ENCODE results near the gene HSD17B4.

HSD17B4 gene

DNA sequence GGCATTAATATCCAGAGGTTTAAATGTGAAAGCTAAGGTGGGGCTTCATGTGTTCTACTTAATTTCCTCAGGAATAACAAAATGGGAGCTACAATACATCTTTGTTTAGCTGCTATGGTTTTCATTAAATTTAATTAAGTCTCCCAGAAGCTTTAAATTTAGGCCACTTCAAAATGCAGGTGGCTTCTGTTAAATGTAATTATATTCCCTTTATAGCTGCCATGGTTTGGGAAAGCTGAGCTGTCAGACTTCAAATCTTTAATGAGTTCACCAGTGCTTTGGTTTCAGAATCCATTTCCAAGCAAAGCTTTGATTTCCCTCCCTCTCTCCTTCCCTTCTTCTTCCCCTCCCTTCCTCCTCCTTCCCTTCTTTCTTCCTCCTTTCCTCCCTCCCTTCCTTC lies 118.6 kb downstream of the HSD17B4 start:
- no peak overlapping the region for H3K27ac ChIP-seq (ENCODE audit: low read length)
- no peaks in the 10 kb centered on the region for H3K9me3 ChIP-seq (ENCODE audit: insufficient read depth, low read length, severe bottlenecking)
- H3K9ac ChIP-seq (ENCODE audit: low read depth, low read length), result no peak overlapping the region
- no peak for DNase-seq
- no peaks in the 10 kb centered on the region for H4K20me1 ChIP-seq (ENCODE audit: insufficient read depth, low read length)
- no peaks in the 10 kb centered on the region for H3K4me1 ChIP-seq (ENCODE audit: insufficient read depth, low read length)
- H3K4me3 ChIP-seq (ENCODE audit: low read depth in 1 of 2, low read length in 2 of 2), result no peak overlapping the region
- no peaks in the 10 kb centered on the region for H3K79me2 ChIP-seq (ENCODE audit: insufficient read depth, low read length)
- H3K27me3 ChIP-seq (ENCODE audit: insufficient read depth, low read length, poor library complexity), result no peaks in the 10 kb centered on the region
- no peak overlapping the region for H3K4me2 ChIP-seq (ENCODE audit: insufficient read depth, low read length)
- TF ChIP-seq EZH2 (IDR thresholded peaks at IDR 0.05; ENCODE audit: borderline replicate concordance, low read depth, low read length, severe bottlenecking), result no peak
- TF ChIP-seq, protein P1, sequence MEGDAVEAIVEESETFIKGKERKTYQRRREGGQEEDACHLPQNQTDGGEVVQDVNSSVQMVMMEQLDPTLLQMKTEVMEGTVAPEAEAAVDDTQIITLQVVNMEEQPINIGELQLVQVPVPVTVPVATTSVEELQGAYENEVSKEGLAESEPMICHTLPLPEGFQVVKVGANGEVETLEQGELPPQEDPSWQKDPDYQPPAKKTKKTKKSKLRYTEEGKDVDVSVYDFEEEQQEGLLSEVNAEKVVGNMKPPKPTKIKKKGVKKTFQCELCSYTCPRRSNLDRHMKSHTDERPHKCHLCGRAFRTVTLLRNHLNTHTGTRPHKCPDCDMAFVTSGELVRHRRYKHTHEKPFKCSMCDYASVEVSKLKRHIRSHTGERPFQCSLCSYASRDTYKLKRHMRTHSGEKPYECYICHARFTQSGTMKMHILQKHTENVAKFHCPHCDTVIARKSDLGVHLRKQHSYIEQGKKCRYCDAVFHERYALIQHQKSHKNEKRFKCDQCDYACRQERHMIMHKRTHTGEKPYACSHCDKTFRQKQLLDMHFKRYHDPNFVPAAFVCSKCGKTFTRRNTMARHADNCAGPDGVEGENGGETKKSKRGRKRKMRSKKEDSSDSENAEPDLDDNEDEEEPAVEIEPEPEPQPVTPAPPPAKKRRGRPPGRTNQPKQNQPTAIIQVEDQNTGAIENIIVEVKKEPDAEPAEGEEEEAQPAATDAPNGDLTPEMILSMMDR (IDR thresholded peaks at IDR 0.05; ENCODE audit: borderline replicate concordance, extremely low read depth, low read length, poor library complexity, severe bottlenecking), result no peak
- no peak for ATAC-seq (ENCODE audit: insufficient read depth, low read depth)
- H3K36me3 ChIP-seq (ENCODE audit: insufficient read depth, low read length), result no peaks in the 10 kb centered on the region
- no peak overlapping the region for H2AFZ ChIP-seq (ENCODE audit: low read depth, low read length)

DNA sequence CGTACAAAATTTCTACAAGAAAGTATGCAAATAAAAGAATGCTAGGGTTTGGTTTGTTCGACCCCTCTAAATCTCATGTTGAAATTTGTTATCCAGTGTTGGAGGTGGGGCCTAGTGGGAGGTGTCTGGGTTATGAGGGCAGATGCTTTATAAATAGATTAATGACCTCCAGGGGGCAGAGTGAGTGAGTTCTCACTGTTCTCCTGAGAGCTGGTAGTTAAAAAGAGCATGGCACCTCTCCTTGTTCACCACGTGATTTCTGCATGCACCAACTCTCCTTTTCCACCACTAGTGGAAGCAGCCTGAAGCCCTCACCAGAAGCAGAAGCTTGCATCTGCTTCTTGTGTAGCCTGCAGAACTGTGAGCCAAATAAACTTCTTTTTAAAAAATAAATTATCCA lies 126.6 kb downstream of the HSD17B4 start:
- Histone ChIP-seq H4K20me1 (ENCODE audit: insufficient read depth, low read length) (no peaks in the 10 kb centered on the region), H3K4me1 (ENCODE audit: insufficient read depth, low read length) (no peaks in the 10 kb centered on the region), H3K4me3 (ENCODE audit: low read depth in 1 of 2, low read length in 2 of 2) (no peak overlapping the region), H3K27ac (ENCODE audit: low read length) (no peak overlapping the region), H2AFZ (ENCODE audit: low read depth, low read length) (no peak overlapping the region), H3K79me2 (ENCODE audit: insufficient read depth, low read length) (no peaks in the 10 kb centered on the region), H3K4me2 (ENCODE audit: insufficient read depth, low read length) (no peak overlapping the region), H3K9me3 (ENCODE audit: insufficient read depth, low read length, severe bottlenecking) (no peaks in the 10 kb centered on the region), H3K9ac (ENCODE audit: low read depth, low read length) (no peak overlapping the region), H3K36me3 (ENCODE audit: insufficient read depth, low read length) (no peaks in the 10 kb centered on the region), H3K27me3 (ENCODE audit: insufficient read depth, low read length, poor library complexity) (no peaks in the 10 kb centered on the region)
- peak; percentile 72 for ATAC-seq (ENCODE audit: insufficient read depth, low read depth)
- DNase-seq, result peak; percentile 14
- TF ChIP-seq, protein P1 (IDR thresholded peaks at IDR 0.05; ENCODE audit: borderline replicate concordance, extremely low read depth, low read length, poor library complexity, severe bottlenecking), result peak; percentile 33
- no peak for TF ChIP-seq EZH2 (IDR thresholded peaks at IDR 0.05; ENCODE audit: borderline replicate concordance, low read depth, low read length, severe bottlenecking)

DNA sequence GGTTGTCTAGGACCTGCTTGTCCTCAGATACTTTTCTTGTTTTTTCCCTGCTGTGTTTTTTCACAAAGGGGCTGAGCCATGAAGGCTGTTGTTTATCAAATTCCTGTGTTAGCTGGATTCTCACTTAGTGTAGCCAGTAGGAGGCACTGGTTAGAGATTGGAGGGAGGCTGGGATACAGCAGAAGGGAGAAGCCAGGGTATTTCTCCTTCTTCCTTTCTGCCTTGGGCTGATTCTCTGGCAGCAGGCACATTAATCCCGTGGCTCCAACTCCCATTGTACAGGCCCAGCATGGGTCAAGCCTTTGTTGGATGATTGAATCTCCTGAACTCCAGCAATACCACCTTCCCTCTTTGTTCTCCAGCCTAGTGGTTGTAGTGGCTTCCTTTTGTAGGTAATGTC lies 130.7 kb downstream of the HSD17B4 start:
- no peak overlapping the region for H3K9ac ChIP-seq (ENCODE audit: low read depth, low read length)
- ATAC-seq (ENCODE audit: insufficient read depth, low read depth) (no peak), DNase-seq (no peak)
- H4K20me1 ChIP-seq (ENCODE audit: insufficient read depth, low read length), result no peaks in the 10 kb centered on the region
- H3K79me2 ChIP-seq (ENCODE audit: insufficient read depth, low read length), result no peaks in the 10 kb centered on the region
- H3K4me3 ChIP-seq (ENCODE audit: low read depth in 1 of 2, low read length in 2 of 2), result no peak overlapping the region
- H3K4me2 ChIP-seq (ENCODE audit: insufficient read depth, low read length), result no peak overlapping the region
- H3K36me3 ChIP-seq (ENCODE audit: insufficient read depth, low read length), result no peaks in the 10 kb centered on the region
- no peak for TF ChIP-seq EZH2 (IDR thresholded peaks at IDR 0.05; ENCODE audit: borderline replicate concordance, low read depth, low read length, severe bottlenecking)
- TF ChIP-seq, protein P1 (IDR thresholded peaks at IDR 0.05; ENCODE audit: borderline replicate concordance, extremely low read depth, low read length, poor library complexity, severe bottlenecking), result no peak
- H3K27ac ChIP-seq (ENCODE audit: low read length), result no peak overlapping the region
- H3K9me3 ChIP-seq (ENCODE audit: insufficient read depth, low read length, severe bottlenecking), result no peaks in the 10 kb centered on the region
- H3K4me1 ChIP-seq (ENCODE audit: insufficient read depth, low read length), result no peaks in the 10 kb centered on the region
- no peaks in the 10 kb centered on the region for H3K27me3 ChIP-seq (ENCODE audit: insufficient read depth, low read length, poor library complexity)
- H2AFZ ChIP-seq (ENCODE audit: low read depth, low read length), result no peak overlapping the region

DNA sequence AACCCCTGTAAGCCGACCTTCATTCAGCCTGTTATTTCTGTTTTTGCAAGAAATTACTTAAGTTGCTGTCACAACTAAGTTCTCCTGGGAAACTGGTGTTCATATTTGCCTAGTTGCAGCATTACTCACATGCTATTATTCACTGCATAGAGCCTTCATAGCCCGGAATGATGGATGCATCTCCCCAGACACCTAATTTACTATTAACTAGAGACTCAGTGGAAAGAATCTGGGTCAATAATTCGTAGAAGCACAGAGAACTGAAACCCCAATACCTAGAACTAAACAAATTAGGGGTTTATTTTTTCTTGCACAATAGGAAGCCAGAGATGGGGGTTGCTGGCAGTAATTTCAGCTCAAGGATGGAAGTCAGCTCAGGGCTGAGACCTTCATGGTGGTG lies 131.4 kb downstream of the HSD17B4 start:
- ATAC-seq (ENCODE audit: insufficient read depth, low read depth), result no peak
- Histone ChIP-seq H3K4me3 (ENCODE audit: low read depth in 1 of 2, low read length in 2 of 2) (no peak overlapping the region), H3K9ac (ENCODE audit: low read depth, low read length) (no peak overlapping the region), H3K9me3 (ENCODE audit: insufficient read depth, low read length, severe bottlenecking) (no peaks in the 10 kb centered on the region), H3K4me1 (ENCODE audit: insufficient read depth, low read length) (no peaks in the 10 kb centered on the region), H3K27me3 (ENCODE audit: insufficient read depth, low read length, poor library complexity) (no peaks in the 10 kb centered on the region), H3K36me3 (ENCODE audit: insufficient read depth, low read length) (no peaks in the 10 kb centered on the region), H3K79me2 (ENCODE audit: insufficient read depth, low read length) (no peaks in the 10 kb centered on the region), H3K4me2 (ENCODE audit: insufficient read depth, low read length) (no peak overlapping the region), H3K27ac (ENCODE audit: low read length) (no peak overlapping the region), H4K20me1 (ENCODE audit: insufficient read depth, low read length) (no peaks in the 10 kb centered on the region), H2AFZ (ENCODE audit: low read depth, low read length) (no peak overlapping the region)
- TF ChIP-seq EZH2 (IDR thresholded peaks at IDR 0.05; ENCODE audit: borderline replicate concordance, low read depth, low read length, severe bottlenecking), result no peak
- TF ChIP-seq, protein P1 (IDR thresholded peaks at IDR 0.05; ENCODE audit: borderline replicate concordance, extremely low read depth, low read length, poor library complexity, severe bottlenecking), result no peak
- no peak for DNase-seq

Data from DND-41 (cell line).